ENCODE data around the gene CATSPERZ.
"Not testable (repeated sequence)": the region's sequence is repeated elsewhere in the genome, so short reads cannot be mapped to it uniquely, and the experiment has no call there.

The CATSPERZ gene

GRCh38 chr11:64322925-64323260 is 22.7 kb downstream of the CATSPERZ start:
- TF ChIP-seq Cebpa-rat (IDR thresholded peaks at IDR 0.05), result no peak
- peaks cover 0 to 11% (median 0%) of the 10 kb centered on the region in 11 experiments; a peak in 9 of 22 replicates for H3K9me3 ChIP-seq (replicated peaks in 1 of 11)
- H3K9ac ChIP-seq, result peak overlapping the region in 4 of 11 experiments; percentile 16 to 47 (median 24); a peak in 3 of 22 replicates
- no peaks in the 10 kb centered on the region for H4K20me1 ChIP-seq
- peaks cover 11 to 40% (median 31%) of the 10 kb centered on the region in 10 experiments for H3K4me1 ChIP-seq
- peak overlapping the region in 8 of 11 experiments; percentile 20 to 61 (median 44); a peak in 15 of 22 replicates for H3K4me2 ChIP-seq
- peak overlapping the region in 2 of 11 experiments; percentile 36 to 38; a peak in 3 of 22 replicates for H3K27ac ChIP-seq
- H3K4me3 ChIP-seq, result no peak overlapping the region
- peaks cover 0 to 30% (median 14%) of the 10 kb centered on the region in 11 experiments; a peak in 15 of 22 replicates for H3K36me3 ChIP-seq
- no peaks in the 10 kb centered on the region for H3K27me3 ChIP-seq

DNA sequence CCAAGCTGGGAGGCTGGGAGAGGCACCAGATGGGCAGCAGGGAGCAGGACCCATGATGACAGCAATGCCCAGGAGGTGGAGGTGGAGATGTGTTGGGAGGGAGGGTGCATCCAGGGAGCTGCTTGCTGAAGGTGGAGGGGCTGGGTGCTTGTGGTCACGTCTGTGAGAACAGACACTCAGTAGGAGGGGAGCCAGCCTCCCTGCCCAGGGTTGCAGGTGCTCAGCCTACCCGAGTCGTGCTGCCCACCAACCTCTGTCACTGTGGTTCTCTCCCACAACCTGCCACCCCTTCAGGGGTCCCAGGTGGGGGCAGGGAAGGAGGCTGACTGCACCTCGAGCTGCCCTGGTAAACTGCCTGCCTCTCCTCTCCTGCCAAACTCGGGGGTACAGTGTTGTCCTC is 23.2 kb downstream of the CATSPERZ start:
- H3K27me3 ChIP-seq, result no peaks in the 10 kb centered on the region
- peak overlapping the region in 7 of 11 experiments; percentile 36 to 61 (median 45); a peak in 10 of 22 replicates for H3K4me2 ChIP-seq
- H3K27ac ChIP-seq, result 0 out of 22 replicates have a peak overlapping the region, but pooled peaks of 2 of the 11 experiments have one; percentile 7 to 36
- H4K20me1 ChIP-seq, result no peaks in the 10 kb centered on the region
- H3K9ac ChIP-seq, result peak overlapping the region in 4 of 11 experiments; percentile 13 to 41 (median 17); a peak in 2 of 22 replicates
- H3K4me1 ChIP-seq, result peaks cover 11 to 40% (median 31%) of the 10 kb centered on the region in 10 experiments
- no peak overlapping the region for H3K4me3 ChIP-seq
- H3K9me3 ChIP-seq (replicated peaks in 1 of 11), result peaks cover 0 to 11% (median 0%) of the 10 kb centered on the region in 11 experiments; a peak in 9 of 22 replicates
- H3K36me3 ChIP-seq, result peaks cover 0 to 30% (median 14%) of the 10 kb centered on the region in 11 experiments; a peak in 15 of 22 replicates
- TF ChIP-seq Cebpa-rat (IDR thresholded peaks at IDR 0.05), result no peak

DNA sequence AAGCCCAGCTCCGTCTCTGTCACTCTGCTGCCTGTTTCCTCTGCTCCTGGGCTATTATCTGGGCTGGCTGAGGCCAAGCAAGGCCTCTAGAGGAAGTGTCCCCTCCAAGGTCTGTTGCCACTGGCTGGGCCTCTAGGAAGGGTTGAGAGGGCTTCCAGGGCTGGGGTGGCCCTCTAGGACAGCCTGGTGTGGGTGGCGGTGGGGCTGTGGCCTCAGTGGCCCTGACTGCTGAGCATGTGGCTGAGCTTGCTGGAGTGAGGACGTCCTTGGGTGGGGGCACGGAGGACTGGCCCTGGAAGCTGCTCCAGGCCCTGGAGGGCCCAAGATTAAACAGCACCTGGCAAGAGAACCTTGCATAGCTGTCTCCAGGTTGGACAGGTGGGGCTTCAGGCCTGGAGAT is 23.8 kb downstream of the CATSPERZ start:
- peaks cover 8 to 37% (median 27%) of the 10 kb centered on the region in 10 experiments for H3K4me1 ChIP-seq
- H3K27me3 ChIP-seq, H4K20me1 ChIP-seq, H3K4me3 ChIP-seq: not testable (repeated sequence)
- H3K9ac ChIP-seq, result peak overlapping the region in 1 of 11 experiments; percentile 14; a peak in 1 of 22 replicates
- peaks cover 0 to 30% (median 14%) of the 10 kb centered on the region in 11 experiments; a peak in 15 of 22 replicates for H3K36me3 ChIP-seq
- 0 out of 22 replicates have a peak overlapping the region, but pooled peaks of 1 of the 11 experiments have one; percentile 36 for H3K4me2 ChIP-seq
- peak overlapping the region in 2 of 11 experiments; percentile 12 to 13; a peak in 1 of 22 replicates for H3K27ac ChIP-seq
- H3K9me3 ChIP-seq (replicated peaks in 1 of 11), result peaks cover 0 to 11% (median 0%) of the 10 kb centered on the region in 11 experiments; a peak in 9 of 22 replicates

- H3K9ac ChIP-seq, result no peak overlapping the region
- H3K27ac ChIP-seq, result no peak overlapping the region
- H3K4me3 ChIP-seq, result no peak overlapping the region
- H3K9me3 ChIP-seq (replicated peaks in 1 of 11), result peaks cover 0 to 11% (median 0%) of the 10 kb centered on the region in 11 experiments; a peak in 9 of 22 replicates
- no peaks in the 10 kb centered on the region for H3K27me3 ChIP-seq
- no peaks in the 10 kb centered on the region for H4K20me1 ChIP-seq
- H3K4me1 ChIP-seq, result peaks cover 0 to 28% (median 19%) of the 10 kb centered on the region in 10 experiments; a peak in 16 of 20 replicates
- no peak overlapping the region for H3K4me2 ChIP-seq
- peaks cover 0 to 30% (median 14%) of the 10 kb centered on the region in 11 experiments; a peak in 15 of 22 replicates for H3K36me3 ChIP-seq
- no peak for TF ChIP-seq Cebpa-rat (IDR thresholded peaks at IDR 0.05)
Measured at GRCh38 chr11:64324692-64325469, 24.7 kb downstream of the CATSPERZ start.

- no peak overlapping the region for H3K4me3 ChIP-seq
- no peak overlapping the region for H3K27ac ChIP-seq
- no peak overlapping the region for H3K9ac ChIP-seq
- no peak overlapping the region for H3K4me2 ChIP-seq
- no peaks in the 10 kb centered on the region for H4K20me1 ChIP-seq
- no peak for TF ChIP-seq Cebpa-rat (IDR thresholded peaks at IDR 0.05)
- peaks cover 0 to 5% (median 0%) of the 10 kb centered on the region in 11 experiments; a peak in 6 of 22 replicates for H3K36me3 ChIP-seq
- peaks cover 12 to 36% (median 30%) of the 10 kb centered on the region in 10 experiments for H3K4me1 ChIP-seq
- peaks cover 0 to 11% (median 0%) of the 10 kb centered on the region in 11 experiments; a peak in 9 of 22 replicates for H3K9me3 ChIP-seq (replicated peaks in 1 of 11)
- H3K27me3 ChIP-seq, result no peaks in the 10 kb centered on the region
Measured at GRCh38 chr11:64327375-64327774, 27.2 kb downstream of the CATSPERZ start.

DNA sequence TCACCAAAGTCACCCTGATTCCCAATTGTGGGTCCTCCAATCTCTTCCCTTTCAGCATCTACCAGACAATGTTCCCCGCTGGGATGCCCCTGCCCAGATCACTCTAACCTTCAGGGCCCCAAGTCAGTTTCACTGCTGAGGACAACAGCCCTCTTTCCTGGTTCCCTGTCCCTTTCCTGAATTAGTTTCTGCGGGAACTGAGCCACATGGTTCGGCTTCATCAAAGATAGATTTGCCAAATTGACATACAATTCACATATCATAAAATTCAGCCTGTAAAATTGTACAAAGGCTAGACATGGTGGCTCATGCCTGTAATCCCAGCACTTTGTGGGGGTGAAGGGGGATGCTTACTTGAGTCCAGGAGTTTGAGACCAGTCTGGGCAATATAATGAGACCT is 27.8 kb downstream of the CATSPERZ start:
- Histone ChIP-seq H3K4me2 (no peak overlapping the region), H3K27me3 (no peaks in the 10 kb centered on the region), H3K4me3 (no peak overlapping the region), H3K36me3 (no peaks in the 10 kb centered on the region), H3K9ac (no peak overlapping the region), H3K4me1 (peaks cover 18 to 36% (median 29%) of the 10 kb centered on the region in 10 experiments), H4K20me1 (no peaks in the 10 kb centered on the region), H3K9me3 (replicated peaks in 1 of 11) (peaks cover 0 to 11% (median 0%) of the 10 kb centered on the region in 11 experiments; a peak in 9 of 22 replicates), H3K27ac (no peak overlapping the region)
- no peak for TF ChIP-seq Cebpa-rat (IDR thresholded peaks at IDR 0.05)

- peak overlapping the region in 5 of 11 experiments; percentile 83 to 96 (median 92); a peak in 8 of 22 replicates for H3K4me2 ChIP-seq
- peak overlapping the region in 1 of 11 experiments; percentile 66; a peak in 2 of 22 replicates for H3K9ac ChIP-seq
- H3K4me3 ChIP-seq, result no peak overlapping the region
- H3K9me3 ChIP-seq (replicated peaks in 1 of 11), result peaks cover 0 to 11% (median 0%) of the 10 kb centered on the region in 11 experiments; a peak in 9 of 22 replicates
- no peaks in the 10 kb centered on the region for H3K27me3 ChIP-seq
- TF ChIP-seq Cebpa-rat (IDR thresholded peaks at IDR 0.05), result no peak
- no peaks in the 10 kb centered on the region for H4K20me1 ChIP-seq
- peak overlapping the region in 7 of 11 experiments; percentile 50 to 93 (median 79); a peak in 11 of 22 replicates for H3K27ac ChIP-seq
- H3K4me1 ChIP-seq, result peaks cover 30 to 51% (median 45%) of the 10 kb centered on the region in 10 experiments
- H3K36me3 ChIP-seq, result no peaks in the 10 kb centered on the region
Measured at GRCh38 chr11:64330888-64331287, 30.7 kb downstream of the CATSPERZ start.

DNA sequence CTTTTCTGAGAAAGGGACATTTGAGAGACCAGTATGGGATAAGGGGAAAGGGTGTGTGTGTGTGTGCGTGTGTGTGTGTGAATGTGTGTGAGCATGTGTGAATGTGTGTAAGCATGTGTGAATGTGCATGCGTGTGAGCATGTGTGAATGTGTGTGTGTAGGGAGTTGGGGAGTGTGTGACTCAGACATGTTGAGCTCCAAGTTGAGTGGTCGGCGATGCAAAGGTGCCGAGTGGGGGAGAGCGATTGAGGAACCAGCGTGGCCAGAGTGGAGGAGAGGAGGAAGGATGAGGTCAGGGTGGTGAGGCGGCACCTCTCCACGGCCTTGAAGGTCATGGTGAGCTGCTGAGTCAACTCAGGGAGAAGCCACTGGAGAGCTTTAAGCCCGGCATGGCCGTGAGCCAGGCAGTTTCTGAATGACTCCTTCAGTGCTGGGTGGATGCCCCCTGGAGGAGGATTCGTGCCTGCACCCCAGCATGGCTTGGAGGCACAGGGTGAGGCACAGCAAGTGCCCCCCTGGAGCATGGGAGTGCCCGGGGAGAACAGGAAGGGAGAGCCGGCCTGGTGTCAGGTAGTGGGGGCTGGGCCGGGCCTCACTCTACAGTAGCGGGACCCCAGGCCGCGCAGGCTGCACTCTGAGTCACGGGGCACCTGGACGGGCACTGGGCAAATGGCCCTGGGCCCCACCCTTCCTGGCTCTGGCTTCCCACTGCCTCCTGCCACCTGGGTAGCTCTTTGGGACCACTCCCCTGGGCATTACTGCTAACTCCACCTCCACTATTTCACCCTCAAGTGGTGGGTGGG is 31.6 kb downstream of the CATSPERZ start:
- Histone ChIP-seq H3K27me3 (no peaks in the 10 kb centered on the region), H4K20me1 (no peaks in the 10 kb centered on the region), H3K4me3 (peak overlapping the region in 2 of 10 experiments; percentile 11 to 21; a peak in 1 of 20 replicates), H3K4me2 (peak overlapping the region; percentile 78 to 96 (median 87)), H3K9ac (peak overlapping the region; percentile 43 to 66 (median 62); a peak in 19 of 22 replicates), H3K9me3 (replicated peaks in 1 of 11) (peaks cover 0 to 10% (median 0%) of the 10 kb centered on the region in 11 experiments; a peak in 9 of 22 replicates), H3K27ac (peak overlapping the region in 10 of 11 experiments; percentile 35 to 93 (median 78); a peak in 19 of 22 replicates), H3K36me3 (no peaks in the 10 kb centered on the region), H3K4me1 (peaks cover 37 to 60% (median 53%) of the 10 kb centered on the region in 10 experiments)
- no peak for TF ChIP-seq Cebpa-rat (IDR thresholded peaks at IDR 0.05)
